HG03280 (cell line): ENCODE measurements around the gene CASTOR1.

Experiments
- ATAC-seq: cut with Tn5 transposase; IDR thresholded peaks from one replicate; pipeline ENCODE4 v1.9.1; 2021; ENCODE audit warnings: mild to moderate bottlenecking, moderate library complexity; ENCODE audit not compliant: unreplicated experiment

The CASTOR1 gene

DNA sequence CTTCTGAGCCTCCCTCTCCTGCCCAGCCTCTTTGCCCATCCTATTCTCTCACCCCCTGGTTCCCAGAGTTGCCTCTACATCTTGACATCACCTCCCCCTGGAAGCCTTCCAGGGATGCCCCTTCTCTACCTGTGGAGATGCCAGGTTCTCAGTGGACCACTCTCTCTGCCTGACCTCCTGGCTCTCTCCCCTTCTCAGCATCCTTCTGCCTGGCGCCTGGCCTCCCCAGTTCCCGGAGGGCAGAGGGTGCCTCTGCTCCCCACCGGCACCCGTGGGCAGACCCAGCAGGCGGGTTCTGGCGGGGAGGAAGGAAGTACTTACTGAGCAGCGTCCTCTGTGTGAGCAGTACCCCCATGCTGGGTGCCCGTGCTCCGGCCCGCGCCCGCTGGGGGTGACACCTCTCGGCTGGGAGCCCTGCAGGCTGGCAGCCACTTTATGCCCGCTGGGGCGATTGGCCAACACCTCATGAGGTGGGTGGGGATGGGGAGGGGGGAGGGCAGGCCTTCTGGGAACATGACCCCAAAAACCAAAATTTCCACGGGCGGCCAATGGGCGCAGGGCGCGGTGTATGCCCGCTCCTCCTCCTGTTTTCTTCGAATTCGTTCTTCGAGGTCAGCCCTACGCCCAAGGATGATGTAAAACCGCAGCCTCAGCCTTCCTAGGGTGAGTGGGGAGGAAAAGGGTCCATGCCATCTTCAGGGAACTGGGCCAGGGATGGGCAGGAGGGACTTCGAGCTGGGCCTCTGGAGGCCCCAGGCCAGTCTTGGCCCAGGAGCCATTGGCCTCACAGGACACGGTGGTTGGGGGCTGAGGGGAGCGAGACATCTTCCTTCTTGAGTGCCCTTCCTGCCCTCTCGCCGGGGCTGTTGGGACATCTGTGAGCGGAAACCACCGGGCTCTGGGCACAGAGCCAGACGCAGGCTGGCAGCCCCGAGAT is 22.6 kb downstream of the CASTOR1 start, which contains the start of gene OSM:
Gene OSM (minus strand): TSS at position 407 of the 937 bp plus-strand sequence. CDS start 52 bp downstream, at position 355.
- peak; percentile 13 for ATAC-seq

GRCh38 chr22:30265823-30266444 is 23.4 kb downstream of the CASTOR1 start:
- peak; percentile 77 for ATAC-seq

DNA sequence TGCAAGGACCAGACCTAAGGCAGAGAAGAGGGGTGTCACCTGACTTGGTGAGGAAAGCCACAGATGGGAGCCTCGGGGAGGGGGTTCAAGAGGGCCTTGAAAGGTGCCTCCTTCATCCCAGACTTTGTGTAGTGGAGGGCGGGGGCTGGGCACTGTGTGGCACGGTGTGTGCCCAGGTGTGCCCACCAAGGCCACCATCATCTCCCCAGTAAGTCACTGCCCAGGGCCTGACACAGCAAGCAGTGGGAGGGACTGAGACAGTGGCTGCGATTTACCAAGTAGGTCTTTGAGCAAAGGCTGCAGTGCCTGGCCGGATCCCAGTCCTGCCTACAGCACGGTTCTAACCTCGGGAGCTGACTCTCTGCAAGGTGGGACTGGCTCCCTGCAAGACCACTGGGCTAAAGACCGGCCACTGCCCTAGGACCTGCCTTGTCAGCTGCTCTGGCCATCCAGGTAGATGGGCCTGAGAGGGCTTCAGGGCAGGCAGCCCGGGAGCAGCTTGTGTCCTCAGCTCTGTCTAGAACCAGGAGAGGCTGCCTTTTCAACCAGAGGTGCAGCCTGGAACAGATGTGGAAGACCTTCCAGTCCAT is 24.1 kb downstream of the CASTOR1 start:
- ATAC-seq: no peak

- ATAC-seq: no peak
These were observed 25.4 kb downstream of the CASTOR1 start for GRCh38 chr22:30263883-30264282.

- ATAC-seq: no peak
These were observed 26.2 kb downstream of the CASTOR1 start for GRCh38 chr22:30262917-30263741.

DNA sequence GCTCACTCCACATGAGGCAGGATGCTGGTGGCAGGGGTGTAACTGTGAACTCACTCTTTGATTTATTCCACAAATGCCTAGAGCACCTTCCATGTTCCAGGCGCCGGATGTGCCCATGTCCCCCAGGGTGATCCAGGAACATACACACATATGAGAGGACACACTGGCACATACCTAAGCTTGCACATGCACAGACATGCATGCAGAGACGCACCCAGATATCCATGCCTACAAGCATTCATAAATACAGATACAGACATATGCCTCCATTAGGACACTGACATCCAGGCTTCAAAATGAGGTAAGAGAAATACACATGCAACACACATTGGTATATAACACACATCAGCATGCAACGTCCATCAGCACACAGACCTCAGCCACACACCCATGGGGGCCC is 27.2 kb downstream of the CASTOR1 start:
- no peak for ATAC-seq

- no peak for ATAC-seq
These were observed 28.2 kb downstream of the CASTOR1 start for GRCh38 chr22:30261134-30261533.

DNA sequence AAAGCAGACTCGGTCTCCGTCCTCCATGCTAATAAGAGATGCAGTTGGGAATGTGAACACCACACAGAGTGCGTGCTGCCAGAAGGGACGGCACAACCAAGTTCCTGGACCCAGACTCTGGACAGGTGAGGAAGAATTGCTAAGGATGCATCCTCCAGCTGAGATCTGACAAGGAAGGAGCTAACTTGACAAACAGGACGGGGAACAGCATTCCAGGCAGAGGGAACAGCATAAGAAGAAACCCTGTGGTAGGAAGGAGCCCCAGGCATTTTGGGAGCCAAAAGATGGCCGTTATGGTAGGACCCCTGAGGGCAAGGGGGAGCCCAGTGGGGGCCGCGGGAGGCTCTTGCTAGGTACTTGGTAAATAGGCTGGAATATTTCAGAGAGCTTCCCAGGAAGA is 28.6 kb downstream of the CASTOR1 start:
- ATAC-seq: no peak

GRCh38 chr22:30260276-30260675 is 29.0 kb downstream of the CASTOR1 start:
- no peak for ATAC-seq

- no peak for ATAC-seq
These were observed 35.0 kb downstream of the CASTOR1 start for GRCh38 chr22:30254314-30254713.

DNA sequence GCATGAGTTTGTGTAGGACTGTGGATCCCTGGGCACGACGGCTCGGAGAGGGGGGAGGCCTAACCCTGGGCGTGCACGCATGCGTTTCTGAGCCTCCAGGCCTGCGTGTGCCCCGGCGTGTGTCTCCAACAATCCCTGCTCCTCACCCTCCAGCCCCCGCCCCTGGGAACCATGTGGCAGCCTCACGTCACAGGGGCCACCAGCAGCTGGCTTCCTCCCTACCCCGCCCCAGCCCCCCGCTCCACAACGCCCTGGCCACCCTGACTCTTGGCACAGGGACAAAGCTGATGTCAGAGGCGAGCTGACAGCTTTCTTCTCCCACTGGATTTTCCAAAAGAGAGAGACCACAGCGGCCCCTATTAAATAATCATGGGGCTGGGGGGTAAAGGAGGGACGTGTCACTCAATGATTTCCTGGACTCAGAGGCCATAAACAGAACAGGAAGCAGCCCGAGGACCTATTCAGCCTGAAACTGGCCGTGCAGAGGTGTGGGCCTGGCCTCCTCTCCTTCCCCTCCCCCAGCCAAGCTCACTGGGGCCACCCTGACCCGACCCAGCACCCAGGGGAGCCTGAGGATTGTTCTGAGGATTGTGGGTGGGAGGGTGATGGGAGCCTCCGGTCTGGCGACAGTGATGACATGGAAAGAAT is 36.0 kb downstream of the CASTOR1 start:
- ATAC-seq: no peak

DNA sequence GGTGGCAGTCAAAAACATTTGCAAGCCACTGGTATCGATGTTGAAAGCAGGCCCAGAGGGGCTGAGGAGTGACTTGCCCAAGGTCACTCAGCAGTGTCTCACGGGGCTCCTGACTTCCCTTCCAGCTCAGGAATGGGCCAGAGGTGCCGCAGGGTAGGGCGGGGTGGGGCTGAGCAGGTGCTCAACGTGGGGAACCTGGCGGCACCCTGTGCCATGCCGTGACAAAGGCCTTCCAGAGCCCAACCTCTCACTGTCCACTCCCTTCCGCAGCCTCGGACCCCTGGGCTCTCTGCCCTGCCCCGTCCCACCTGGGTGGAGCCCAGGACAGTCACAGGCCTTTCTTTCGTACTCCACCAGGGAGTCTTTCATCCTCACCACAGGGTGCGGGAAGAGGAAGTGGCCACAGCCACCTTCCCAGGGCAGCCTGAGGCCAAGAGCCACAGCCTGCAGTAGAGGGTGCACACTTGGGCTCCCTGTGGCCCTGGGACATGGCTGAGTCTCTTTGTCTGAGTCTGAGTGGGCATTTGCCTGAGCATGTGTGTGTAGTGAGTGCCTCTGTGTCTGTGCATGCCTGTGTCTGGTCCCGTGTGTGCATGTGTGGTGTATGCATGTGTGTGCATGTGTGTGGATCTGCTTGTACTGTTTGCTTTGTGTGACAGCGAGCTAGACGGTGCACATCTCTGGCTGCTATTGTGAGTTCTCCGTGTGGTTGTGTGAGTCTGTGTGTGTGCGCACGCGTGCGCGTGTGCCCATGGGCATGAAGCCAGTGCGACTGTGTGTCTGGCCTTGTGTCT is 36.7 kb downstream of the CASTOR1 start:
- ATAC-seq: no peak

- no peak for ATAC-seq
These were observed 37.6 kb downstream of the CASTOR1 start for GRCh38 chr22:30251711-30252110.

DNA sequence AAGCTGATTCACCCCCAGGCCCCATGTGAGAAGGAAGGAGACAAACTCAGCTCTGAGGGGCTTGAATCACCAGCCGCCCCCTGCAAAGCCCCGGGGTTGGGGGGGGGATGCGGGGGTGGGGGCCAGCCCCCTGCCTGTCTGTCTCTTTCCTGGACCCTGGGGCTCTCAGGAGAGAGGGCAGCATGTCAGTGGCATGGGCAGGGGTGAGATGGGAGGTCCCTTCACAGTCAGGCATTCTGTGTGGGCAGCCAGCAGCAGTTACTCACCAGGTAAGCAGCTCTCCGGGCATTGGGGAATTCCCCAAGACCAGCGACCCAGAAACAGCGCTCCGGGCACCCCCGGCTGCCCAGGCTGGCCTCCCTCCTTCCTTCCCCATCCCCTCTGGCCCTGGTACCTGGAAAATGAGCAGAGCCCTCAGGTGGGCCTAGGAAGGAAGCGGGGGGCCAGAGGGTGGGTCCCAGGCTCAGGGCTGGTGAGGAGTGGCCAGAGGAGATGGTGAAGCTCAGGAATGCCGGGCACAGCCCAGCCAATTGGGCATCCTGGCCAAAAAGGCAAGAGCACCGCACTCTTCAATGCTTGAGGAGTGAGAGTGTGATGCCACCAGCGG is 38.5 kb downstream of the CASTOR1 start:
- ATAC-seq: no peak

DNA sequence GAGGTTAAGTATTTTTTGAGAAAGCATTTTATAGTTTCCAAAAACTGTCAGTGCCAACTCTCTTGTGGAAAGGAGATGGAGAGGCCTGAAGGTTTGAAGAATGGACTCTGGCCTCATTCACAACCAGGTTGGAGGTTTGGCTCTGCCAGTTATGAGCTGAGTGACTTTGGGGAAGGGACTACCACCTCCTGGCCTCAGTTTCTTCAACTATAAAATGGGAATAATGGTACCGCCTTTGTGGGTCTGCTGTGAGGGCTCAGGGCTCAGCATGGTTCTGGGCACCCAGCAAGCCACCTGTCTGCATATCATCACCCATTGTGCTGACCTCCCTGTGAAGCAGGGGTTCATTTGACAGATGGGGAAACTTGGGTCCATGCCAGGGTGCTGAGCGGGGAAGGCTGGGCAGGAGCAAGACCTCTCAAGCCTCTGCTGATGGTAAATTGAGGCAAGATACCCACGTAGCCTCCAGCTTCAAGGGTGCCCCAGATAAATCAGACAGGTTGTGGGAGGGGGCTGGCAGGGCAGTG is 39.2 kb downstream of the CASTOR1 start:
- no peak for ATAC-seq

DNA sequence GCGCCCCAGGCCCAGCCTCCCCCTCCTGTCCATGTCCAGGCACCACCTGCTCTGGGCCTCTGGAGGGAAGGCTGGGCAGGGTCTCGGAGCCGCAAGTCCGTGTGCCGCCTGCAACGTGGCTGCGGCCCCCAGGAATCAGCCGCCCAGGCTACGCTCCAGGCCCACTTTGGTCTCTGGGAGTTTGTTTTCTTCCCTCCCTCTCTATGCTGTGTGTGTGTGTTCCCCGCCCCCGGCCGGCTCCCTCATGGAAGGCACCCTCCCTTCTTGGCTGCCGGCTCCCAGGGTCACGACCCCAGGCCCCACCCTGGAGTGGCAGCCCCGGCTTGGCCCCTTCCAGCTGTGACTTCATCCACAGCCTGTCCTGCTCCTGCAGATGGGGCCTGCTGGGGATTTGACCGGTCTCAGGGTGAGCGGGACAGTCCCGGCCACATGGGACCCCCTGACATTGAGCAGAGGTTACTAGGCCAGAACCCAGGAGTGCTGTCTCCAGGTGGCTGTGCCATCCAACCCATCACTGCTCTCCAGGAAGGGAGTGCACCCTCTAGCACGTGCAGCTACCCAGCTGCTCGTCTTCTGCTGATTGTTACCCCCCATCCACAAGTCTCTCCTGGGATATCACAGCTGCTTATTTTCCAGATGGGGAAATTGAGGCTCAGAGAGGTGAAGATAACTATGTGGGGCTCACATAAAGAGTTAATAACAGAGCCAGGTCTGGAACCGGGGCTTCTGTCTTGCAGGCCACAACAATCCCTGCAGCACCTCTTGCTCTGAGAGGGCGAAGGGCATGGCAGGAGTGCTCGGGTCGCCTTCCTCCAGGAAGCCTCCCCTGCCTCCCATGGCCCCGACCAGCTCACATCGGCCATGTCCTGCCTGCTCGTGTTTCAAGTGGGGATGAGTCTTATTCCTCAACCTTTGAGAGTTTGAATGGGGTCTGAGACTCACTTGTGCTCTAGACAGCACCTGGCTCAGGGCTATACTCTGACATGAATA is 40.0 kb downstream of the CASTOR1 start:
- ATAC-seq: no peak

DNA sequence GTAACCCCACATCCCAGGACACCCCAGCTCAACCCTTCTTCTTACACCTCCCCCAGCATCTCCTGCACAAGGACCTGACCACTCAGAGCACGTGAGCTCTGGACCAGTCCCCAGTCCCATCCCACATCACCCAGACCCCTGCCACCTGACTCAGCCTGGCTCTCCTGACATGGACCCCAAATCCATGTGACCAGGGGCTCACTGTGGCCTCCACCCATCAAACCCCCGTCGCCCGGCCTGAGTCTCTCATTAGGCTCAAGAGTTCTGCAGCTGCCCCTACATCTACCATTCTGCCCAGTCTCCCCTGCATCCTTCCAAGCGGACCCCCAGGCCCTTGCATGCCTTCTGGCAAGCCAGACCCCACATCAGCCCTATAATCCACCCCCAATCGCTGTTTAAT is 40.8 kb downstream of the CASTOR1 start:
- ATAC-seq: no peak

- ATAC-seq: no peak
These were observed 41.3 kb downstream of the CASTOR1 start for GRCh38 chr22:30247974-30248373.
